ENCODE results near the gene KLF16.

- no peak for TF ChIP-seq POLR2A (IDR thresholded peaks at IDR 0.05)
- TF ChIP-seq CTCF (IDR thresholded peaks at IDR 0.05), result no peak
These were observed 46.8 kb upstream of the KLF16 start for GRCh38 chr19:1910177-1910576.

Measured in testis (tissue), 2 donors.